ENCODE measurements around the gene EIF4A3. TPM values are rescaled to one million over a fixed set of nuclear protein-coding genes. Genes with fewer than 3 reads are reported as not detected.

The EIF4A3 gene
- total RNA-seq, 1 experiment from 2014 or later, result 150 TPM

Small RNA genes lying within 50 kb of the gene (small RNA-seq; reads per million reads assigned to genes)
- gene AC087741.2 (not detected), gene MIR1268B (not detected)

Other genes with a start within 250 kb of the EIF4A3 start
- 24.1 and 24.4 TPM in 2 replicates for gene TBC1D16, start 111.3 kb downstream of the EIF4A3 start, total RNA-seq (2014; rRNA removed; shearing (Covaris generic))
- gene CCDC40, start 110.5 kb downstream of the EIF4A3 start, total RNA-seq (2014; rRNA removed; shearing (Covaris generic)), result 0.27 and 2.0 TPM in 2 replicates
- gene GAA, start 45.5 kb downstream of the EIF4A3 start, total RNA-seq (2014; rRNA removed; shearing (Covaris generic)), result 9.8 and 10.0 TPM in 2 replicates
- not detected in 2 replicates for gene CARD14, start 22.9 kb upstream of the EIF4A3 start, total RNA-seq (2014; rRNA removed; shearing (Covaris generic))
- gene SGSH, start 73.2 kb upstream of the EIF4A3 start, total RNA-seq (2014; rRNA removed; shearing (Covaris generic)), result 3.5 and 6.0 TPM in 2 replicates
- gene SLC26A11, start 73.3 kb upstream of the EIF4A3 start, total RNA-seq (2014; rRNA removed; shearing (Covaris generic)), result 1.5 and 4.0 TPM in 2 replicates
- gene RNF213, start 113.7 kb upstream of the EIF4A3 start, total RNA-seq (2014; rRNA removed; shearing (Covaris generic)), result 28.6 and 28.8 TPM in 2 replicates